ENCODE results near the gene ZWINT.

ZWINT gene, protein sequence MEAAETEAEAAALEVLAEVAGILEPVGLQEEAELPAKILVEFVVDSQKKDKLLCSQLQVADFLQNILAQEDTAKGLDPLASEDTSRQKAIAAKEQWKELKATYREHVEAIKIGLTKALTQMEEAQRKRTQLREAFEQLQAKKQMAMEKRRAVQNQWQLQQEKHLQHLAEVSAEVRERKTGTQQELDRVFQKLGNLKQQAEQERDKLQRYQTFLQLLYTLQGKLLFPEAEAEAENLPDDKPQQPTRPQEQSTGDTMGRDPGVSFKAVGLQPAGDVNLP

DNA sequence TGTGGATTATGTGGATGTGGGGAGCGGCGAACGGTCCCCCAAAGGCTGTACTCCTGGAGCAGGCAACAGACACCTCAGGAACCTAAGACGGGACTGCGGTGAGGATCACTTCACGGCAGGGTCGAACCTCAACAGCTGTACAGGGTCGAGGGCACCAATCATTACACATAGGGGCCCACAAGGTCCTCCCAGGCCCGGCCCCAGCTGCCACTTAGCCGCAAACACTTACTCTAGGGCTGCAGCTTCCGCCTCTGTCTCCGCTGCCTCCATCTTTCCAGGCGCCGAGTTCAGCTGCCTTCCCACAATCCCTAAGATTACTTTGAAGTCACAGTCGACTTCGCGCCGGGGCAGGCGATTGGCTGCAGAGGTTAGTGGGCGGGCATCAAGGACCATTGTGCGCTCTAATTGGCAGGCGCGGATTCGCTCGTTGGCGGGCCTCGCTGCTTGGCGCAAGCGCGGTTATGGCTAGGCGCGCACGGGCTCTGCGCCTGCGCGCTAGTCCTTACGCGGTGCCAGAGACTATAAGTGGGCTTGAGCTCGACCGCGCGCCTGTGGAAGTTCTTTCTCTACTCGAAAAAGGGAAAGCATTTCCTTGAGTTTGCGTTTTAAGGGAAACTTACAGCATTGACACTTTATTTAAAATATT is at the start of gene ZWINT:
TSS of gene ZWINT (minus strand) at position 293 of the 646 bp plus-strand sequence. CDS start at position 270, 23 bp downstream.
- peak; percentile 94 for DNase-seq (ENCODE audit: low read depth, low spot score)

DNA sequence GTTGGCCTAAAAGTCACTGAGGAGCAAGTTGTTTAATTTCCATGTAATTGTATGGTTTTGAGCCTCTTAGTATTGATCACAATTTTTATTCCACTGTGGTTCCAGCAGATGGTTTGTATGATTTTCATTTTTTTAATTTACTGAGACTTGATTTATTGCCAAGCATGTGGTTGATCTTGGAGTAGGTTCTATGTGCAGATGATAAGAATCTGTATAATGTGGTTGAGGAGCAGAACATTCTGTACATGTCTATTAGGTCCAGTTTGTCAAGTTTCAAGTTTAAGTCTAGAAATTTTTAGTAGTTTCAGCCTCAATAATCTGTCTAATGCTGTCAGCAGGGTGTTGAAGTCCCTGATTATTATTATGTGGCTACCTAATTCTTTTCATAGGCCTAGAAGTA is 22.7 kb upstream of the ZWINT start:
- DNase-seq (ENCODE audit: low read depth, low spot score) = no peak

DNA sequence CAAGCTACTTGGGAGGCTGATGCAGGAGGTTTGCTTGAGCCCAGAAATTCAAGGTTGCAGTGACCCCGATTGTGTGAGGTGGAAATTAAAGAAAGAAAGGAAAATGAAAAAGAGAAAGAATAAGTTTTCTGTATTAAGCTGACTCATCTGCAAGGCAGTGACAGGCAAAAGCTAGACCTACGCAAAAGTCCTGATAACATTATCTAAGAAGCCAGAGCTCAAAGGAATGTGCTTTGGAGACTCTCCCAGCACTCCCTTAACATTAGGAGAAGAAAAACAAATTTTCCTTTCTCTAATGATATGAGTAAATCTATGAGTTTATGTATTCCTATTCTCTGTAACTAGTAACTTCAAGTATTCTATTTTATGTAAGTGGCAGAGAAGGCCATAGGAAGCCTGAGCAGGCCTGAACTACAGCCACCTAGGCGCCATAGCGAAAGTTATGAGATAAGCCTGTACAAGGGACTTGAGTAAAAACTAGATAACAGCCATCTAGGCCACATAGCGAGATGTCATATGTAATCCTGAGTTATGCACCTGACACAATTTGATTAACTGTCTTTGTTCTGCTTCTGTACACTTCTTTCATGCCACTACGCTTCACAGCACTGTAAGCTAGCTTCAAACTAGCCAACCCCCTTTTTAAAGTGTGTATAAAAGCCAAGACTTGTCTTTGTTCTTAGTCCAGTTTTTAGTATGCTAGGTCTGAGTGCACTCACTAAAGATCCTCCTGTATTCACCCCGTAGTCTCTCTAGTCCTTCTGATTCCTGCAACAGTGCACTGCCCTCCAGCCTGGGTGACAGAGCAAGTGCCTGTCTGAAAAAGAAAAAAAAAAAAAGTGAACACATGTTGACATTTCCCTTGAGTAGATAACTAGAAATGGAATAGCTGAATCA is 9.4 kb upstream of the ZWINT start:
- DNase-seq (ENCODE audit: low read depth, low spot score) = no peak

DNA sequence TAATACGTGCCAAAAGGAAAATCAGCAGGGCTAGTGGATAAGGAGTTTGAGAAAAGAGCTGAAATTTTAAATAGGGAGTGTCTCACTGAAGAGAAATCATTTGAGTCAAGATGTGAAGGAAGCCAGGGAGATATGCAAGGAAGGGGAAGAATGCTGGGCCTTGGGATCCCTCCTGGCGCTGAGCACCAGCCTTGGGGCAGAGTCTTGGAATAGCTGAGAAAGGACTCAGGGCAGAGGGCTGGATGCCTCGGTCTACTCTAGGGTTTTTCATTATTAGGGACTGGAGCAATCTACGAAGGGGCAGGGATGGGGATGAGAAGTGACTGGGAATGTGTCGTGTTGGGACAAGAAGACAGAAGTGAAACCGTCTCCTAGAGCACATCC is 484 bp downstream of the ZWINT start:
- no peak for DNase-seq (ENCODE audit: low read depth, low spot score)

DNA sequence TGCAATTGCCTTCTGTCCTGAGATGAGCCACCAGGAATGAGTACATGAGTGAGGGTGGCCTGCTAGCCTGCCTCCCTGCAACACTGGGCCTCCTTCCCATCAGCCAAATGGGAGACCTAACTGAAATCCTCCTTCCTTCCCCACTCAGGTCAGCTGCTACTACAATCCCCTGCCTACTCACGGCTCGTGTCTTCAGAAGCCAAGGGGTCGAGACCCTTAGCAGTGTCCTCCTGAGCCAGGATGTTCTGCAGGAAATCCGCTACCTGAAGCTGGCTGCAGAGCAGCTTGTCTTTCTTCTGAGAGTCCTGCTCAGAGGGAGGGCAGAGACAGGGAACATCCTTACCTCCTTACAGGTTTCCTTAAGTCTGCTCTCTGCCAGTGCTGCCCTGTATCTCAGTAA is 1.2 kb downstream of the ZWINT start:
- DNase-seq (ENCODE audit: low read depth, low spot score) = no peak

DNA sequence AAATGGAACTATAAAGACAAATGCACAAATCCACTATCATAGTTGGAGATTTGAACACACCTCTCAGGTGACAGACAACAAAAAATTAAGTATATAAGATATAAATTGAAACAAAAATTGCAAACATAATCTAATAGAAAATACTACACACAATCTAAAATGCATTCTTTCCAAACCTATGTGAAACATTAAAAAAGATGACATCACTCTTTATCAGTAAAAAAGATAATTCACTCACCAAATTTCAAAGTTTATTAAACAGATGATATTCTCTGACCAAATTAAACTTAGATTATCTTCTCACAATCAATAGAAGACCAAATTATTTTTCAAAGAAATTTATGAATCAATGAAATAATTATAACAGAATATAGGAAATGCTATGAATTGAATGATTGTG is 4.0 kb downstream of the ZWINT start:
- DNase-seq (ENCODE audit: low read depth, low spot score) = no peak

DNA sequence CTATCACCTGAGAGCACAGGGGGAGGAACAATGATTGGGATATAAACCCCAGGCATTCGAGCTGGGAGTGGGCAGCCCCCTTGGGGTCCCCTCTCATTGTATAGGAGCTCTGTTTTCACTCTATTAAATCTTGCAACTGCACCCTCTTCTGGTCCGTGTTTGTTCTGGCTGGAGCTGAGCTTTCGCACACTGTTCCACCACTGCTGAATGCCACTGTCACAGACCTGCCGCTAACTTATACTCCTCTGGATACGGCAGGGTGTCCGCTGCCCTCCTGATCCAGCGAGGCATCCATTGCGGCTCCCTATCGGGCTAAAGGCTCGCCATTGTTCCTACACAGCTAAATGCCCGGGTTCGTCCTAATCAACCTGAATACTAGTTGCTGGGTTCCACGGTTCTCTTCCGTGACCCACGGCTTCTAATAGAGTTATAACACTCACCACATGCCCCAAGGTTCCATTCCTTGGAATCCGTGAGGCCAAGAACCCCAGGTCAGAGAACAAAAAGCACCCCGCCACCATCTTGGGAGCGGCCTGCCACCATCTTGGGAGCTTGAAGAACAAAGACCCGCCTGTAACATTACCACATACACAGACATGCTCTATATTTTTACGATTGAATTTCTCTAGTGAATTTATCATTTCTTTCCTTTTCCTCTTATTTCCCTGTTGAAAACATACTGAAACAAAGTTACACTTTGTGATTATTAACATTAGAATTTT is 9.0 kb downstream of the ZWINT start:
- DNase-seq (ENCODE audit: low read depth, low spot score) = no peak

DNA sequence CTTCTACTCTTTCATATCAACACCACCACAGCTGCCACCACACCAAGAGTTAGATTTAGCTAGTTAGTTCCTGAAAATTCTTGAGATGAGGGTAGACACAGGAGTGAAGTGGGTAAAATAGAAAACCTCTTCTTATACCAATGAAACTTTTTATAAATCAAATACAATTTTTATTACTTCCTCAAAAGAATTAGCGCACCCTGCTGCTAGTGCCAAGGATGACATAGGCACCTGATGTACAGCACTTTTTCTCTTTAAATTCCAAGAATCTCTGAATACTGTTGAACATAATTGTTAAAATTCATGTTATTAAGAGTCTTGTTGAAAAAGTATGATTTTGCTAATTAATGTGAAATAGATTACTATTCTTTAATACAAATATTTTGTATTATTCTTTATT is 11.4 kb downstream of the ZWINT start:
- DNase-seq (ENCODE audit: low read depth, low spot score) = no peak

DNA sequence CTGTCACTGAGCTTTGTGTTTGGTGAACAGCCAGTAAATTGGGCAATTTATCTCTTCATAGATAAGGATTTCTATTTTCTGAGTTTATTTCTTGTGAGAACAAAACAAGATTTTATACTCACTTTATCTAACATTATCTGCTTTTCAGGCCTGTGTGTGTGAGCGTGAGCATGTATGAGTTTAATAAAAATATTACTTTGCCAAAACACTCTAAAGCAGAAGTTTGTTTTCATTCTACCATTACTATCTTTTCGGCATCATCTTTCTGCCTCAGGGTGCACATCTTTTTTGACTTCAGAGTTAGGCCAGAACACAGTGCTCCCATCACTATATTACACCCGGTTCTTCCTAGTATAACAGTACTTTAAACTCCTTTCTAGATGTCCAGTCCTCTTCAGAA is 13.0 kb downstream of the ZWINT start:
- no peak for DNase-seq (ENCODE audit: low read depth, low spot score)

DNA sequence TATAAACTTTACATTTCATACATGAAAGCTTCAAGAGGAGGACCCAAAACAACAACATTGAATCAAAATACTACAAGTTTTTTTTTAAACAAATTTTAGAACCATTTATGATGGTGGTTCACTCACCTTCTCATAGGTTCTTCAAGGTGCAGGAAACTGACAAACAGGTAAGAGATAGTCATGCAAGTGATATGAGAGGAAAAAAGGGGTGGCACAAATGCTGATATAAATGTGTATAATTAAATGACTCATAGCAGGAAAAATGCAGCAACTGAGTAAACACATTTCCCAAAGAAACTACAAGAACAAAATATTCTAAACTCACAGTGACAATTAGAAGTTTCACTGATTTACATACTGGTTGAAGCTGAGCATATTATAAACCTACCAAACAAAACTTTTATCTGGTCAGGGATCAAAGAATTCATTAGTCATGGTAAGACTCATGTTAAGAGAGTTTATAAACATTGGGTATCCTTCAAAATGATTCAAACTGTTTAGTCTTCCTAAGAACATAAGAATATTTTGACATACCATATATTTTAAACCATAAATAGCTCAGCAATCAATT is 14.1 kb downstream of the ZWINT start:
- no peak for DNase-seq (ENCODE audit: low read depth, low spot score)

DNA sequence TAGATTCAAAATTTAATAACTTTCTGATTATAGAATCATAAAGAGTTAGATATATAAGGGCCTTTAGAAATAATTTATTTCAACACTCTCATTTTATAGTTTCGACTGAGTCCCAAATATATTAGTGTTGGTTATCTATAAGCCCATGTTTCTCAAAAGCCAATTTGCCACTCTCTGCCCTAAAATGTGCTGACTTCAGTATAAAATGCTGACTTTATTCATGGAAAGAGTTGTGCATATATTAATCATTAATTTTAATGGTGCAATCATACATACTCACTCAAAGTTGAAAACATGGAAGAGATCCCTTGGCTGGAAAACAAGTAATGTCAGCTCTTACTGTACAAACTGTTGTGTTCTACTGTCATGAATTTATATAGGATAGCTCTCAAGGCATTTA is 19.4 kb downstream of the ZWINT start:
- no peak for DNase-seq (ENCODE audit: low read depth, low spot score)

DNA sequence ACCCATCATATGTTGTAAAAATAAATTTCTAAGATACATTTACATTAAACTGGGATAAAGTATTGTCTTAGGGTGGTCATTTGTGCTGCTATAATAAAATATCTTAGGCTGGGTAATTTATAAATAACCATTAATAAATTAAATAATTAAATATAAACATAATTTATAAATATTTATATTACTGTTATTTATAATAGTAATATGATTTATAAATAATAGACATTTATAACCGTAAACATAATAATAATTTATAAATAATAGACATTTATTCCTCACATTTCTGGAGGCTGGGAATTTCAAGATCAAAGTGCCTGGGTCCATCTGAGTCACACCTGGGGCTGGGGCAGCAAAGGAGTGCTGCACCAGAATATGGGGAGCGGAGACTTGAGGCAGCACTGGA is 31.1 kb downstream of the ZWINT start:
- no peak for DNase-seq (ENCODE audit: low read depth, low spot score)

DNA sequence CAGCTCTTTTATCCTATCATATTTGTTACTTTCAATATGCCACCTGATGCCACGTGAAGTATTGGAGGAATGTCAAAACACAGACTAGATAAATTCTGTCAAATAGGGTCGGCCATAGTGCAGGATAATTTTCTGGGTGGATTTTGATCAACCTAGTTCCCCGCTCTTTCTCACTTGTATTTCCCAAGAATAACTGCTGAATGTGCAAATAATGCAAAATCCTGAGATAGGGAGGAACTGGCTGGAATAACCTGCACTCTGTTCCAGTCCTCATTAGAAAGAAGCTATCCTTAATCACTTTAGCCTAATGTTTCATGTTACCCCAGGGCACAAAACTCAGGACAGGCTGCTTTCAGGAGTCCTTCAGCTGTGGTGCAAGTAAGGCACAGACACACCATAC is 33.9 kb downstream of the ZWINT start:
- DNase-seq (ENCODE audit: low read depth, low spot score) = no peak

DNA sequence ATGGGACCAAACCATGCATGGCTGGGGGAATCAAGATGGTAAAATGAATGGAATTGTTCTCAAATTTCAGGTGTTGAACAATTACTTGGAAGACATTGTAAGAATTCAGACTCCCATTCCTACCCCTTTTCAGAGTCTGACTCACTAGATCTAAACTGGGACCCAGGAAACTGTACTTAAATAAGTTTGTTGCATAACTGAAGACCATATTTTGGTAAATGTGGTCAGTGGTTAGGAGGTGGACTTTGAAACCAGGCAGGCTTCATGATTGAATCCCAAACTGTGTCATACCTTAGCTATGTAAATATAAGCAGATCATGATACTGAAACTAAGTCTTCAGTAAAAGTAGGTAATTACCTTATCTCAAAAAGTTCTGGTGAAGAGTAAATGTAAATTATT is 41.7 kb downstream of the ZWINT start:
- DNase-seq (ENCODE audit: low read depth, low spot score) = no peak

DNA sequence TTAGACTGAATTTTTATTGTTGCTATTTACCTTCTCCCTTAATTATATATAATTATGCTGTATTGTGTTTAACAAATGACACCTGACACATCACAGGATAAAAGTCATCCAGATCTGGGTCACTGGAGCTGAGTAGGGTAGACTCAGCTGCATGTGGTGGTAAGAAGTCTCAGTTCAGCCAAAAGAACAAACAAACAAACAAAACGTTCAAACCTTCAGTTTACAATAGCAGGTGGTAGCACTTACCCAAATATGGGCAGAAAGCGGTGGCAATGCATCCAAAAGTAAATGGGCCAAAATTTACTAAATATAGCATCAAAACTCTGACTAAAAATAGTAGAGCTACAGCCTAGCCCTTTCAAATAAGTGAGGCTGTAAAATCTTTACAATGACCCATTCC is 42.2 kb downstream of the ZWINT start:
- DNase-seq (ENCODE audit: low read depth, low spot score) = no peak

DNA sequence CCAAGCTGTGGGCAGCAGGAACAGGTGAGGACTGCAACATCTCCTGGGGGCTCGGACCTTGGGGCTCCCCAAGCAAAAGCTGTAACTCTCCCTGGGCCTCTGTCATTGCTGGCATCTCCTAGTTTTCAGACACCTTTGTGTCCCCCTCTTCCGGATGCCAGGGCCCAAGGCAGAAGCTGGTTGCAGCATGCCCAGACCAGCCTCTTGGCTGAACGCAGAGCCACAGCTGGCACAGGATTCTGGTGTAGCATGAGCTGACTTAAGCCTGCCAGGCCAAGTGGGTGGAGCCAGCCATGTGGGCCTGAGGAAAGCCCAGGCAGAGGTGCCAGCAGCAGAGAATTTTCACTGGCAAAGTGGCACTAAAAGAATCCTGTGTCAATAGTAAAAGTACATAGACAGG is 43.5 kb downstream of the ZWINT start:
- no peak for DNase-seq (ENCODE audit: low read depth, low spot score)

DNA sequence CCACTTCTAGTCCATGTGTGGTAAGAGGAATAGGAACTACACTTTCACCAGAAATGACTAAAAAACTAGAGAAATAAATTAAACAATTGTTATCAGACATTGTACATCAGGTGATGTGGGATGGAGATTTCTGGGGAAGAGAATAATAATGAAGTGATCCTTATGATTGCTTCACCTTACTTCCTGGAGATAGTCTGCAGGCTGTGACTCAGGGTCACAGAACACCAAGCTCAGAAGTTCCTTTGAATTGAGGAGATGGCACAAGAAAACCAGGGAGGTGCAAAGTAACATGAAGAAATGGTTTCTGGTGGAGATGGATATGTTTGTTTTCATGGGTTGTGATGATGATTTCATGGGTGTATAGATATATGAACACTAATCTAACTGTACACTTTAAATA is 44.5 kb downstream of the ZWINT start:
- no peak for DNase-seq (ENCODE audit: low read depth, low spot score)
